Nucleus accumbens (tissue), 56 donors: Measurements from ENCODE around the gene APOA4.
"Not testable (repeated sequence)": the region's sequence is repeated elsewhere in the genome, so short reads cannot be mapped to it uniquely, and the experiment has no call there.

Experiments used
- DNase-seq, 56 donors: peaks; one replicate each; lab custom pipeline; 2025; lab: John Stamatoyannopoulos, UW

The APOA4 gene

GRCh38 chr11:116808262-116809175 is 14.6 kb downstream of the APOA4 start:
- no peak for DNase-seq

DNA sequence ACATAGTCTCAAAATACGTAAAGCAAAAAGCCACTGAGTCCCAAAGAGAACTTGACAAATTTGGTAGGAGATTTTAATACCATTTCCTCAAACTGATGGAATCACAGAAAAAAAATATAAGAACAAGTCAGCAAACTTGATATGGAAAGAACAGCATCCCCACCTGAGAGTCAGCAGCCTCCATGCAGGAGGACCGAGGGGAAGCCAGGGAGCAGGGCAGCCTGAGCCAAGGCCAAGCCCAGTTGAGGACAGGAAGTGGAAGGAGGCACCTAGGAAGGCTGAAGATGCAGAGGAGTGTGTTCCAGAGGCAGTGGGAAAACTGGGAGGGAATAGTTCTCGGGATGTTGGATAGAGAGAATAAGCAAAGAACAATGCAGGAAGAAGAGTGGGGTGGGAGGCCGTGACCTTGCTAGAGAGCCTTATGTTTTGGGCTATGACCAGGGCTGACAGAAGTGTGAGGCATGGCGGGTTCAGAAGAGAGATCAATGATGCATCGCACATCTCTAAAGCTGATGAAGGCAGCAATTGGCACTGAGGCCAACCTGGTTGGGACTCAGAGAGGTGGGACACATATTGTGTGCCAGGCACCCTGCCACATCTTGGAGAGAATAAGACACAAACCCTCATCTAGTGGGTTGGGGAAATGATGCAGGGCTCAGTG is 15.4 kb downstream of the APOA4 start:
- DNase-seq, result no peak

- no peak for DNase-seq
Observed at GRCh38 chr11:116804001-116804400, 19.1 kb downstream of the APOA4 start.

- not testable (repeated sequence) for DNase-seq
Observed at GRCh38 chr11:116801662-116802061, 21.4 kb downstream of the APOA4 start.

DNA sequence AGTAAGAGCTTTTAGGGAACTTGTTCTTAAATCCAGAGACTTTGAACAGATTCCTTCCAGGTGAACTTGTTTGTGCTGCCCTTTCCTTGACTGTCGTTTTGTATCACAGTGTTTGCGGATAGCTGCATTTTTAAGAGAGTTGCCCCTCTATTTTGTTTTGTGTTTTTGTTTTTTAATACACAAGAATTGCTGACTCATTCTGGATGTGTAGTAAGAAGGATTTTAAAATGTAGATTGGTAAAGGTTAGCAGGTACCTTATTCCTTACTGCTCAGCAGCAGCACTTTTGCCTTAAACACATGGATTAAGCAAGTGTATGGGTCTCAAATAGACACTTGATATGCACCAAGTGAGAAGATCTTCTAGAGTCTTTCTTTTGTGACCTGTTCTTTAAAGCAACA is 22.5 kb downstream of the APOA4 start:
- no peak for DNase-seq

DNA sequence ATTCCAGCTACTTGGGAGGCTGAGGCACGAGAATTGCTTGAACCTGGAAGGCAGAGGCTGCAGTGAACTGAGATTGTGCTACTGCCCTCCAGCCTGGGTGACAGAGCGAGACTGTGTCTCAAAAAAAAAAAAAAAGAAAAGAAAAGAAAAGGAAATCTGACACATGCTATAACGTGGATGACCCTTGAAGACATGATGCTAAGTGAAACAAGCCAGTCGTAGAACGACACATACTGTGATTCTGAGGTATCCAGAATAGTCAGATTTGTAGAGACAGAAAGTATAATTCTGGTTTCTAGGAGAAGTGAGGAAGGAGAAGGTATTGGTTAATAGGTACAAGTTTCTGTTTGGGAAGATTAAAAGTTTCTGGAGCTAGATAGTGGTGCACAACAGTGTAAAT is 24.7 kb downstream of the APOA4 start:
- no peak for DNase-seq

- no peak for DNase-seq
Observed at GRCh38 chr11:116797816-116798215, 25.3 kb downstream of the APOA4 start.

GRCh38 chr11:116796548-116796947 is 26.6 kb downstream of the APOA4 start:
- DNase-seq, result no peak

GRCh38 chr11:116794851-116795250 is 28.3 kb downstream of the APOA4 start:
- no peak for DNase-seq

DNA sequence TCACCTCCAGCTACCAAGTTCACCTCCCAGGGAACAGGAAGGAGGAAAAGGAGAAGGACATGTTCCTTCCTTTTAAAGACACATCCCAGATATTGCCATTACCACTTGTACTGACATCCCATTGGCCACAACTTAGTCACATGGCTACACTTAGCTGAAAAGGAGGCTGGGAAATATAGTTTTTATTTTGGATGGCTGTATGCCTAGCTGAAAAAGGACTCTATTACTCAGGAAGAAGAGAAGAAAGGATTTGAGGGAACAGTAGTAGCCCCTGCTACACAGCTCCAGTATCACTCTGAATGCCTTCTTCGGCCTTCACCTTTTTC is 29.4 kb downstream of the APOA4 start:
- peak in 1 of 56 donors; percentile 14 for DNase-seq

DNA sequence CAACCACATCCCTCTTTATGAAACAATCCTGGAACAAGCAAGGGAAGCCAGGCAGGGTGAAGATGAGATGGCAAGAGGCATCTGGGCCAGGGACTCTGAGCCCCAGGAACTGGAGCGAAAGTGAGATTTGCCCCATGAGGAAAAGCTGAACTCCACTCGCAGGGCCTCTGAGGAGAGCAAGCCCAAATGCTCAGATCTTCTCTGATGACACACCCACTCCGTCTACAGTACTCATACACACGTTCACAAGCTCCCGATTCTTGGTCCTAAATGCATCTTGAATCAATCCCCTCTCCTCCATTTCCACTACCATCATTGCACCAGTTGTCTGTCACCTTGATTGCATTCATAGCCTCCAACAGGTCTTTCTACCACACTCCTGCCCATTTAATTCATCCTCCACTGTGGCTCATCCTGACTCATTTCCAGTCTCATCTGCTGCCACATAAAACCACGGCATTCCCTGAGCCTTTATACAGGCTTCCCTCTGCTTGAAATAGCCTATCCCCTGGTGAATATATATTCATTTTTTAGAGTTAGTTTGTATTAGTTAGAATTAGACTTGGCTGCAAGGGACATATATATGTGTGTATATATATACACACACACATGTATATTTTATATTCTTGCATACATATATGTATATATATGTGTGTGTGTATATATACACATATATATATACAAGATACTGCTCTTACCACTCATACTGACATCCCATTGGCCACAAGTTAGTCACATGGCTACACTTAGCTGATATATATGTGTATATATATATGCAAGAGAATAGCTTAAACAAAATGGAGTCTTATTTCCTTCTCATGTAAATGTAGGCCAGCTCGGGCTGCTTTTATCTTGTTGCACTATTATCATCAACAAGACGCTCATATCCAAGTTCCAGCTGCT is 30.0 kb downstream of the APOA4 start:
- DNase-seq, result no peak

DNA sequence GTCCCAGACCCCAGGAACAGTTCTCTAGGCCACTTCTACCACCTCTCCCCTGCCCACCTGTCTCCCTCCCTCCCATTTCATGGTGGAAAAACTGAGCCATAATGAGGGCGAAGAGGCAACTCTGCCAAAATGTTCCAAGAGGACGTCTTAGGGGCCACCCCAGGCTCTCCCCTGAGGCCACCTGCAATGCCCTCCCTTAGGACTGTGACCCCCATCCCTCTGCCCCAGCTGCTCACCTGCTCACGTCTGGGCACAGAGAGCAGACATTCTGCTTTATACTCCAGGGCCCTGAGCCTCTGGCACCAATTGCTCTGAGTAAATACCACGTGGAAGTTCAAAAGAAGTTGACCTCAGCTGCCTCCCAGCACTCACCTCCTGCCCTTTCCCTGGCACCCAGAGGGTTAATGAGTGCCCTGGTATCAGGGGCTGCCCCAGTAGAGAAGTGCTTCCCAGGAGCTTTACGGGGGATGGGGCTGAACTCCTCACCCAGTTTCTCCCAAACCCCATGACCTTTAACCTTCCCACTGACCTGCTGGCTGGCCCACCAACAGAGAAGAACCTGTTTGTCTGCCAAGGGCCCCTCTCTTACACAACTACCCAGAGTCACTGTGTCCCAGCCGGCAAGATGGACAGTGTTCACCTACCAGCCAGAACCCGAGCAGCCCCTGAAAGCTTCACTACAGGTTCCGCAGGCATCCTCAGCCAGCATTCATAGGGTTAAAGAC is 30.8 kb downstream of the APOA4 start:
- DNase-seq, result no peak

DNA sequence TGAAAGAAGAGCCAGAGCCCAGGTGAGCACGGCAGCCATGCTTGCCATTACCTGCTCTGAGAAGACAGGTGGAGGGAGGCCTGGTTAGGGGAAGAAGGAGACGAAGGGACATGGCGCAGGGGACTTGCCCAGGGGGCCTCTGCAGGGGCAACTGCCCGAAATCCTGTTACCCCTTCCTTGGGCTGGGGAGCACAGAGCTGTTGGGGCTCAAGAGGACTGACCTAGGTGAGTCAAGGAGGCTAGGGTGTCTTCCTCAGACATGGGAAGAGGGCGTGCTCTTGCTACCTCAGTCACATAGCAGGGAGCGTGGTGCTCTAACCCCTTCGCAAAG is 31.3 kb downstream of the APOA4 start, which contains the start of gene APOA5:
Gene APOA5, minus strand, starts transcription at position 67 of the 331 bp plus-strand sequence. Its CDS starts 19 bp downstream, at position 48.
- no peak for DNase-seq

GRCh38 chr11:116791002-116791812 is 31.9 kb downstream of the APOA4 start:
- DNase-seq, result peak in 51 of 56 donors; percentile 19 to 88 (median 63)

GRCh38 chr11:116790167-116791001 is 32.7 kb downstream of the APOA4 start:
- no peak for DNase-seq

DNA sequence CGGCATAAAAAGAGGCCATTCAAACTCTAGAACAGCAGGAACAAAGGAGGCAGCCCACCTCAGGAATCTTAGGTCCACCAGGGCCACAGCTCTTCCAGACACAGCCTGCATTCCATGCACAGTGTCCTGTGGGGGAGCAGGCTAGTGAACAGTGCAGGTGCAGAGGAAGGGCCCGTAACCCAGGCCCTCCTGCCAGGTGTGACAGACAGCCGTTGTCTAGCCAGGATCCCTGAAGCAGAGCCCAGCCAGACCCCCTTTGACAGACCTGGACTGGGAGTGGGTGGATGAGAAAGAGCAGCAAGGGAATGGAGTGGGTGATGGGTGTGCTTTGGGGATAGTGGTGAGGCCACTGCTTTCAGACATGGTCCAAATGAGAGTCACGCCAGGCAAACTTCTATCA is 34.1 kb downstream of the APOA4 start:
- no peak for DNase-seq

GRCh38 chr11:116788534-116788933 is 34.6 kb downstream of the APOA4 start:
- no peak for DNase-seq

DNA sequence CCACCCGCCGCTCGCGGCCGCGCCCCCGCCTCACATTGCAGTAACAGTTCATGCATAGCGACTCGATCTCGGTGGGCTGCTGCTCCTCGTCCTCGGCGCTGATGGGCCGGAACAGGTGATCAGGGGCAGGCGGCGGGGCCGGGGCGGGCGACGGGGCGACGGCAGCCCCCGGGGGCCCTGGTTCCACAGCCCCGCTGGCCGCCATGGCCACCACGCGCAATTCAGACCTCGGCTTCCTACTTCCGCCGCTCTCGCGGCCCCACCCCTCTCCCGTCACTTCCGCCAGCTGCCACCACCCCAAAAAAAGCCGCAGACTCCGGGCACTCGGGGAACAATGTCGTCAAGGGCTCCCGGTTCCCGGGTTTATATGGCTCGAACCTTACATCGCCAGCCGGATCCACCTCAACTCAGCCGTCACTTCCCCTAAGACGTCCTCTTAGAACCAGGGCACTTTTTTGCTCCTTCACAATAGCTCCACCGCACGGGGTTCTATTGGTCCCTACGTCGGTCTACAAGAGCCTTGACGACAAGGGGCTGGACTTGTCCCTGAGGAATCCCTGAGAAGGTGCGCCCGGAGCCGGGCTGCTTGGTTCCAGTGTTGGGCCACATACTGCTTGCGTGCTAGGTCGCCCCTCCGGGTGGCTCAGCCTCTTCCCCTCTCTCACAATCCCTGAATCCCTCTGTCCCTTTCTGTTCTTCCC is 35.2 kb downstream of the APOA4 start, which contains the start of gene ZPR1:
Gene ZPR1, minus strand, starts transcription at position 238 of the 701 bp plus-strand sequence. Its CDS starts 33 bp downstream, at position 205.
- peak; percentile 13 to 89 (median 76) for DNase-seq
